GM12878 (cell line): ENCODE results near the gene TRABD2B. TPM values are rescaled to one million over a fixed set of nuclear protein-coding genes. Genes with fewer than 3 reads are reported as not detected.

ENCODE experiments used
- ATAC-seq: fragments of 200-7000 bp; cut with Tn5 transposase; 3 replicates; pipeline ENCODE4 v1.9.1; 2020; ENCODE audit warnings: mild to moderate bottlenecking, moderate library complexity
- BruUV-seq: library from RNA; stranded (reverse); fragments of 400-500 nt; replicated peaks from 2 replicates; lab custom pipeline; 2021; lab: Mats Ljungman, UMichigan
- CTCF ChIA-PET: fragments of 300-600 bp; sonication (Branson Sonifier 250); formaldehyde crosslinking; extraction: SDS; loops from one replicate; lab custom pipeline; 2021; ENCODE audit warnings: inconsistent platforms; lab: Yijun Ruan, JAX
- POLR2A ChIA-PET: fragments of 350-600 bp; formaldehyde crosslinking; extraction: SDS; loops from one replicate; lab custom pipeline; 2021; ENCODE audit warnings: inconsistent platforms; lab: Charles Lee
- RAD21 ChIA-PET: fragments of 300-600 bp; sonication (Branson Sonifier 250); formaldehyde crosslinking; loops from one replicate; lab custom pipeline; 2023; ENCODE audit warnings: antibody characterized with exemption; ENCODE audit not compliant: unreplicated experiment; lab: Charles Lee
- SMC1A ChIA-PET: fragments of 300-600 bp; sonication (Branson Sonifier 250); formaldehyde crosslinking; loops from one replicate; lab custom pipeline; 2023; ENCODE audit not compliant: unreplicated experiment, uncharacterized antibody; lab: Charles Lee
- DNase-seq: peaks from one replicate; pipeline ENCODE4 v3.0.0-alpha.2; 2011; ENCODE audit warnings: low read depth, low spot score
- FAIRE-seq: peaks from 3 replicates; lab custom pipeline; 2011; peaks lifted over from hg19 to GRCh38; lab: Jason Lieb, UNC
- H2AFZ ChIP-seq: 2 replicates; pipeline ENCODE4 v1.6.0; 2011; ENCODE audit warnings: low read depth, low read length, control low read depth; ENCODE audit not compliant: control insufficient read depth
- H3K27ac ChIP-seq: 2 replicates; pipeline ENCODE4 v1.5.1; 2011; ENCODE audit warnings: control low read depth; ENCODE audit not compliant: control insufficient read depth, insufficient read depth
- H3K27me3 ChIP-seq, 2 experiments: replicated peaks in 1 of 2; 2 replicates each; pipeline versions ENCODE4 v1.6.0 to v1.6.1; 2011; ENCODE audit warnings: low read length in 1 of 2; ENCODE audit not compliant: control insufficient read depth in 2 of 2, insufficient read depth in 2 of 2
- H3K36me3 ChIP-seq, 2 experiments: 2 replicates each; pipeline ENCODE4 v1.5.1; 2011; ENCODE audit warnings: low read length in 1 of 2; ENCODE audit not compliant: control insufficient read depth in 2 of 2, insufficient read depth in 2 of 2
- H3K4me1 ChIP-seq: 2 replicates; pipeline ENCODE4 v1.6.1; 2011; ENCODE audit warnings: mild to moderate bottlenecking, low read length, moderate library complexity, mixed read lengths; ENCODE audit not compliant: control insufficient read depth, insufficient read depth
- H3K4me2 ChIP-seq: 2 replicates; pipeline ENCODE4 v1.6.0; 2011; ENCODE audit warnings: control low read depth; ENCODE audit not compliant: control insufficient read depth, insufficient read depth
- H3K4me3 ChIP-seq: fragments of 200-600 bp; sonication (generic); 2 replicates; pipeline ENCODE4 v1.5.1; 2016
- H3K79me2 ChIP-seq: 2 replicates; pipeline ENCODE4 v1.6.0; 2011; ENCODE audit warnings: low read length; ENCODE audit not compliant: control insufficient read depth, insufficient read depth
- H3K9ac ChIP-seq: 2 replicates; pipeline ENCODE4 v1.8.0; 2011; ENCODE audit warnings: low read length, control low read depth, mixed read lengths; ENCODE audit not compliant: control insufficient read depth, insufficient read depth
- H3K9me3 ChIP-seq: replicated peaks from 3 replicates; pipeline ENCODE4 v1.5.1; 2011; ENCODE audit warnings: mild to moderate bottlenecking, low read length; ENCODE audit not compliant: control insufficient read depth, insufficient read depth
- H4K20me1 ChIP-seq: 2 replicates; pipeline ENCODE4 v1.6.0; 2011; ENCODE audit not compliant: control insufficient read depth, insufficient read depth
- CREB1 ChIP-seq: IDR thresholded peaks from 2 replicates; pipeline ENCODE4 v1.6.1; 2012; ENCODE audit warnings: low read depth, mild to moderate bottlenecking, inconsistent platforms
- NFYA ChIP-seq: IDR thresholded peaks from 2 replicates; pipeline ENCODE4 v1.6.1; 2011; ENCODE audit warnings: low read depth, mild to moderate bottlenecking, low read length, improper control_type of control experiment, borderline replicate concordance
- NR2F1 ChIP-seq: fragments of 450-650 bp; conservative IDR thresholded peaks from 2 replicates; pipeline ENCODE4 v1.6.1; 2017; ENCODE audit warnings: mild to moderate bottlenecking
- PBX3 ChIP-seq: IDR thresholded peaks from 2 replicates; pipeline ENCODE4 v1.6.1; 2011; ENCODE audit warnings: mild to moderate bottlenecking, low read depth, low read length, moderate library complexity; ENCODE audit not compliant: insufficient replicate concordance
- RUNX3 ChIP-seq: IDR thresholded peaks from 2 replicates; pipeline ENCODE4 v1.6.1; 2012; ENCODE audit warnings: low read length, inconsistent platforms
- SMARCA5 ChIP-seq: fragments of 450-650 bp; IDR thresholded peaks from 2 replicates; pipeline ENCODE4 v1.6.1; 2017; ENCODE audit warnings: mild to moderate bottlenecking
- USF2 ChIP-seq: IDR thresholded peaks from 2 replicates; pipeline ENCODE4 v1.6.1; 2011; ENCODE audit warnings: low read depth, low read length, improper control_type of control experiment, borderline replicate concordance
- ZNF24 ChIP-seq: fragments of 450-650 bp; IDR thresholded peaks from 2 replicates; pipeline ENCODE4 v1.6.1; 2017; ENCODE audit warnings: antibody characterized with exemption, mild to moderate bottlenecking
- ZNF384 ChIP-seq: IDR thresholded peaks from 2 replicates; pipeline ENCODE4 v1.6.1; 2012; ENCODE audit warnings: low read depth, mild to moderate bottlenecking, low read length, improper control_type of control experiment, borderline replicate concordance
- ZNF687 ChIP-seq: fragments of 450-650 bp; IDR thresholded peaks from 2 replicates; pipeline ENCODE4 v1.6.1; 2017; ENCODE audit warnings: mild to moderate bottlenecking, moderate library complexity
- WGBS: methylation state at CpG from one replicate; pipeline ENCODE4 v1.1.6; 2016; ENCODE audit warnings: low lambda C conversion rate; ENCODE audit not compliant: insufficient replicate concordance, insufficient coverage; ENCODE audit errors: missing lambda C conversion rate; 5-methylcytosine and 5-hydroxymethylcytosine counted together
- in situ Hi-C: fragments of 300-500 bp; cut with MboI; formaldehyde crosslinking; loops from 9 replicates; pipeline ENCODE4 v1.14.3; 2018; ENCODE audit warnings: mixed read lengths
- intact Hi-C: fragments of 100-400 bp; cut with micrococcal nuclease; formaldehyde crosslinking; loops from one replicate; pipeline ENCODE4 v1.14.2; 2022; ENCODE audit not compliant: unreplicated experiment
- polyA plus RNA-seq, 11 experiments: library from polyadenylated mRNA; depleted of rRNA in 4 of 11; unstranded in 6 of 11; stranded (reverse) in 5 of 11; fragments of >200 nt; fragmentation: Nextera tagmentation in 4 of 11; fragmentation: Illumina TruSeq in 1 of 11; extraction: Ambion mirVana in 4 of 11; extraction: Trizol in 1 of 11; gene quantifications; 1 replicate in 1 of 11; 2 replicates in 10 of 11; pipeline versions ENCODE4 v1.2.1 to v1.2.3, GENCODE V29; 2011 to 2016; ENCODE audit warnings: inconsistent platforms in 2 of 11, missing spikeins in 2 of 11, low read depth in 1 of 11
- total RNA-seq, 4 experiments: library from RNA; depleted of rRNA in 3 of 4; stranded (reverse); fragments of >200 nt in 3 of 4; fragmentation: Illumina TruSeq in 1 of 4; extraction: Trizol in 1 of 4; gene quantifications; 2 replicates each; pipeline versions ENCODE4 v1.2.1 to v1.2.3, GENCODE V29; 2013 to 2021
- TF ChIP-seq, protein P1 (sequence below): fragments of 450-650 bp; formaldehyde crosslinking; IDR thresholded peaks from 2 replicates; pipeline ENCODE4 v1.4.0; 2022; ENCODE audit warnings: mild to moderate bottlenecking, moderate library complexity

The TRABD2B gene
- total and polyA plus RNA-seq, 10 of the 15 experiments (the other 5 are each of a cell fraction or from before 2014, with no cell fraction given), result not detected

- TF ChIP-seq, protein P1, sequence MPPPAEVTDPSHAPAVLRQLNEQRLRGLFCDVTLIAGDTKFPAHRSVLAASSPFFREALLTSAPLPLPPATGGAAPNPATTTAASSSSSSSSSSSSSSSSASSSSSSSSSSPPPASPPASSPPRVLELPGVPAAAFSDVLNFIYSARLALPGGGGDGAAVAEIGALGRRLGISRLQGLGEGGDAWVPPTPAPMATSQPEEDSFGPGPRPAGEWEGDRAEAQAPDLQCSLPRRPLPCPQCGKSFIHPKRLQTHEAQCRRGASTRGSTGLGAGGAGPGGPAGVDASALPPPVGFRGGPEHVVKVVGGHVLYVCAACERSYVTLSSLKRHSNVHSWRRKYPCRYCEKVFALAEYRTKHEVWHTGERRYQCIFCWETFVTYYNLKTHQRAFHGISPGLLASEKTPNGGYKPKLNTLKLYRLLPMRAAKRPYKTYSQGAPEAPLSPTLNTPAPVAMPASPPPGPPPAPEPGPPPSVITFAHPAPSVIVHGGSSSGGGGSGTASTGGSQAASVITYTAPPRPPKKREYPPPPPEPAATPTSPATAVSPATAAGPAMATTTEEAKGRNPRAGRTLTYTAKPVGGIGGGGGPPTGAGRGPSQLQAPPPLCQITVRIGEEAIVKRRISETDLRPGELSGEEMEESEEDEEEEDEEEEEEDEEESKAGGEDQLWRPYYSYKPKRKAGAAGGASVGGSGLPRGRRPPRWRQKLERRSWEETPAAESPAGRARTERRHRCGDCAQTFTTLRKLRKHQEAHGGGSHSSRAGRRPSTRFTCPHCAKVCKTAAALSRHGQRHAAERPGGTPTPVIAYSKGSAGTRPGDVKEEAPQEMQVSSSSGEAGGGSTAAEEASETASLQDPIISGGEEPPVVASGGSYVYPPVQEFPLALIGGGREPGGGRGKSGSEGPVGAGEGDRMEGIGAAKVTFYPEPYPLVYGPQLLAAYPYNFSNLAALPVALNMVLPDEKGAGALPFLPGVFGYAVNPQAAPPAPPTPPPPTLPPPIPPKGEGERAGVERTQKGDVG, result no peak
- TF ChIP-seq NR2F1, result no peak
Measured at GRCh38 chr1:47843059-47843458, 154.1 kb downstream of the TRABD2B start (continued).

DNA sequence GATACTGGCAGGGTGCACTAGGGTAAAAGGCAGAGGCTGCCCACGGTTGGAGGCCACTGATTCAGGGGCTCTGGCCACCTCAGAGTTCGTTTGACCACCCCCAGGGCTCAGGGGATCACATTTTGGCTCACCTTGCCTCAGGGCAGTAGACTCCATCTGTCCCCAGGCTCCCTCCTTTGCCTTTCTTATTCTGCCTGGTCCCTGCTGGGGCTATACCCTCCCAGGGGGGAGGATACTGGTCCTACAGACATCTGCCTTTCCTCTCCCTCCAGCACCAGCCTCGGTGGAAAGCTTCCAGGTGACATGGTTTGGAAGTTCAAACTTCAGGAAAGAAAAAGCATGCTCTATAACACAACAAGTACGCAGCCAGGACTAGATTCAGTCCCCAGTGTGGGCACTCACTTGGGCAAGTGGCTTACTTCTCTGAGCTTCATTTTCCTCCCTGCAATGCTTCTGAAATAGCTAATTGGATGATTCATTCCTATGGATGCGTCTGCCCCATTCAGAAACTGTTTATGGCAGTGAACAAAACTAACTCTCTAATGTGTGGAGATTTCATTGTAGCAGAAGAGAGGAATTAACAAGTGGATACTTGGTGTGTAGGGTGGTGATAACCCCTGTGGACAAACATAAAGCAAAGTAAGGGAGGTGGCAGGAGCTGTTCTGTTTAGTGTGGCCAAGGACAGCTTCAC, 154.8 kb downstream of the TRABD2B start:
- Histone ChIP-seq H3K4me2 (no peak overlapping the region), H3K79me2 (no peaks in the 10 kb centered on the region), H4K20me1 (no peaks in the 10 kb centered on the region), H3K36me3 (no peaks in the 10 kb centered on the region), H3K27me3 (peaks cover 2 to 3% of the 10 kb centered on the region in 2 experiments; a peak in 3 of 4 replicates), H3K27ac (no peak overlapping the region), H3K4me3 (no peak overlapping the region), H3K4me1 (no peaks in the 10 kb centered on the region), H3K9me3 (no peaks in the 10 kb centered on the region), H2AFZ (no peak overlapping the region), H3K9ac (no peak overlapping the region)
- ChIA-PET RAD21 (no interaction called here), POLR2A (no interaction called here), CTCF (no interaction called here), SMC1A (no interaction called here)
- FAIRE-seq (no peak), ATAC-seq (no peak), DNase-seq (no peak)
- in situ Hi-C loops (no loop called here), intact Hi-C loops (no loop called here)
- no TSS peak for BruUV-seq
- 1% methylated on average over 5 of the region's 5 CpGs for WGBS
- no peak for TF ChIP-seq USF2
- TF ChIP-seq SMARCA5, result no peak
- TF ChIP-seq CREB1, result no peak
- TF ChIP-seq NFYA, result no peak
- no peak for TF ChIP-seq ZNF384
- no peak for TF ChIP-seq ZNF687
- TF ChIP-seq RUNX3, result no peak
- TF ChIP-seq PBX3, result no peak
- TF ChIP-seq ZNF24, result no peak
